HepG2 (cell line): Measurements from ENCODE around the gene MAPK14. TPM values are rescaled to one million over a fixed set of nuclear protein-coding genes. Genes with fewer than 3 reads are reported as not detected.
A peak's percentile ranks its signal among the peaks of the same experiment; 100 is the strongest.

ENCODE experiments used
- HMG20A ChIP-seq: IDR thresholded peaks from 2 replicates; pipeline ENCODE4 v1.6.1; 2016; ENCODE audit warnings: borderline replicate concordance
- HMG20B ChIP-seq: conservative IDR thresholded peaks from 2 replicates; pipeline ENCODE4 v1.6.1; 2016; ENCODE audit warnings: missing genetic modification reagents, missing compliant biosample characterization
- HNF4G ChIP-seq, 2 experiments: sonication (generic) in 1 of 2; formaldehyde crosslinking in 1 of 2; IDR thresholded peaks; 2 replicates each; pipeline versions ENCODE4 v1.4.0 to v1.6.1; 2011 to 2020; ENCODE audit warnings: borderline replicate concordance in 2 of 2, low read depth in 2 of 2, mild to moderate bottlenecking in 2 of 2, low read length in 1 of 2, missing genetic modification reagents in 1 of 2, moderate library complexity in 1 of 2
- HOXD1 ChIP-seq: sonication (generic); formaldehyde crosslinking; IDR thresholded peaks from 2 replicates; pipeline ENCODE4 v1.5.0; 2020; ENCODE audit warnings: missing genetic modification reagents
- MAFG ChIP-seq: sonication (generic); formaldehyde crosslinking; IDR thresholded peaks from 2 replicates; pipeline ENCODE4 v1.5.1; 2020; ENCODE audit warnings: mild to moderate bottlenecking, missing genetic modification reagents
- MED1 ChIP-seq: sonication (generic); formaldehyde crosslinking; IDR thresholded peaks from 2 replicates; pipeline ENCODE4 v1.4.0; 2020; ENCODE audit warnings: missing genetic modification reagents
- MIER3 ChIP-seq: IDR thresholded peaks from 2 replicates; pipeline ENCODE4 v1.6.1; 2016; ENCODE audit warnings: missing compliant biosample characterization, borderline replicate concordance
- NCOA2 ChIP-seq: sonication (generic); formaldehyde crosslinking; IDR thresholded peaks from 2 replicates; pipeline ENCODE4 v1.8.0; 2022; ENCODE audit warnings: inconsistent platforms
- NFE2L1 ChIP-seq: sonication (generic); formaldehyde crosslinking; IDR thresholded peaks from 2 replicates; pipeline ENCODE4 v1.4.0; 2020; ENCODE audit warnings: missing genetic modification reagents, mild to moderate bottlenecking, borderline replicate concordance
- SMAD3 ChIP-seq: sonication (generic); formaldehyde crosslinking; IDR thresholded peaks from 2 replicates; pipeline ENCODE4 v1.4.0; 2020; ENCODE audit warnings: missing genetic modification reagents
- SOX5 ChIP-seq: IDR thresholded peaks from 2 replicates; pipeline ENCODE4 v1.6.1; 2016; ENCODE audit warnings: borderline replicate concordance
- YEATS4 ChIP-seq: sonication (generic); formaldehyde crosslinking; IDR thresholded peaks from 2 replicates; pipeline ENCODE4 v1.4.0; 2020; ENCODE audit warnings: missing genetic modification reagents, borderline replicate concordance
- ZNF274 ChIP-seq: sonication (generic); formaldehyde crosslinking; IDR thresholded peaks from 2 replicates; pipeline ENCODE4 v1.5.1; 2020; ENCODE audit warnings: mild to moderate bottlenecking, missing genetic modification reagents
- ZNF335 ChIP-seq: sonication (generic); formaldehyde crosslinking; IDR thresholded peaks from 2 replicates; pipeline ENCODE4 v1.4.0; 2020; ENCODE audit warnings: missing genetic modification reagents
- ZNF33B ChIP-seq: sonication (generic); formaldehyde crosslinking; IDR thresholded peaks from 2 replicates; pipeline ENCODE4 v1.5.1; 2020; ENCODE audit warnings: mild to moderate bottlenecking, missing genetic modification reagents
- ZNF7 ChIP-seq: IDR thresholded peaks from 2 replicates; pipeline ENCODE4 v1.6.1; 2016; ENCODE audit warnings: missing biosample characterization, missing genetic modification reagents
- polyA plus RNA-seq, 8 experiments: library from polyadenylated mRNA; depleted of rRNA in 3 of 8; stranded (reverse) in 7 of 8; unstranded in 1 of 8; fragments of >200 nt; fragmentation: Illumina TruSeq in 4 of 8; extraction: Trizol in 4 of 8; gene quantifications; 2 replicates each; pipeline versions ENCODE4 v1.2.1 to v1.2.3, GENCODE V29; 2011 to 2016; ENCODE audit warnings: low read depth in 4 of 8, missing spikeins in 1 of 8, mixed read lengths in 1 of 8; ENCODE audit not compliant: insufficient read depth in 1 of 8
- total RNA-seq, 5 experiments: library from RNA; depleted of rRNA; stranded (reverse); fragments of >200 nt; fragmentation: Illumina TruSeq; extraction: Trizol; gene quantifications; 2 replicates each; pipeline ENCODE4 v1.2.3, GENCODE V29; 2016; ENCODE audit warnings: low read depth in 1 of 5
- TF ChIP-seq, protein P1 (sequence below): IDR thresholded peaks from 2 replicates; pipeline ENCODE4 v1.6.1; 2016; ENCODE audit warnings: low read depth
- TF ChIP-seq, protein P2 (sequence below): IDR thresholded peaks from 2 replicates; pipeline ENCODE4 v1.6.1; 2016; ENCODE audit warnings: control low read depth
- TF ChIP-seq, protein P3 (sequence below), 2 experiments: sonication (generic) in 1 of 2; formaldehyde crosslinking in 1 of 2; IDR thresholded peaks; 2 replicates each; pipeline versions ENCODE4 v1.4.0 to v1.6.1; 2016 to 2020; ENCODE audit warnings: borderline replicate concordance in 1 of 2, low read depth in 1 of 2, mild to moderate bottlenecking in 1 of 2, missing genetic modification reagents in 1 of 2
- TF ChIP-seq, protein P4 (sequence below): IDR thresholded peaks from 2 replicates; pipeline ENCODE4 v1.6.1; 2016; ENCODE audit warnings: missing genetic modification reagents, missing compliant biosample characterization

Gene MAPK14
- total and polyA plus RNA-seq, 2 of the 13 experiments (the other 11 are each of a cell fraction or from before 2014, with no cell fraction given): 66.3 to 67.3 TPM

DNA sequence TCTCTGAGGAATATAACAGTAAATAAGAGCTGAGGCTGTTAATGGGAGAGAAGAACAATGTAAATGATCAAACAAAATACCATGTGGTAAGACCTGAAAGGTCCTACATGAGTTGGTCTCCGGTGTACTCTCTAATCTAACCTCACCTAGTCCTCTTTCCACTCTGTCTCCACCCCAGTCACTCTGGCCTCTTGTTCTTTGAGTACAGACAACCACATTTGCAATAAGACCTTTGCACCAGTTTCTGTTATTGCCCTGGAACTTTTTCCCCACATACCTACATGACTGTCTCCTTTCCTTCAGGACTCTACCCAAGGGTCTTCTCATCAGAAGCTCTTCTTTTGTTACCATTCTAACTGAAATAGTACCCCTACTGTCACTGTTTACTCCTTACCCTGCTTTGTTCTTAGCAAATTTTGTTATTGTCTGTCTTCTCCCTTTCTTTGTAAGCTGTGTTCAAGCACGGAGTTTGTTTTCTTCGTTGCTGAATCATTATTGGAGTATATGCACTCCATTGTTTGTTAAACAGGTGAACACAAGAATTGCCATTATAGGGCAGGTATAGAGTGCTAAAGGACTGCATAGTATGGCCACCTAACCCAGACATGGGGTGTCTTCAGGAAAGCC lies 37.3 kb downstream of the MAPK14 start (continued):
- TF ChIP-seq, protein P1, sequence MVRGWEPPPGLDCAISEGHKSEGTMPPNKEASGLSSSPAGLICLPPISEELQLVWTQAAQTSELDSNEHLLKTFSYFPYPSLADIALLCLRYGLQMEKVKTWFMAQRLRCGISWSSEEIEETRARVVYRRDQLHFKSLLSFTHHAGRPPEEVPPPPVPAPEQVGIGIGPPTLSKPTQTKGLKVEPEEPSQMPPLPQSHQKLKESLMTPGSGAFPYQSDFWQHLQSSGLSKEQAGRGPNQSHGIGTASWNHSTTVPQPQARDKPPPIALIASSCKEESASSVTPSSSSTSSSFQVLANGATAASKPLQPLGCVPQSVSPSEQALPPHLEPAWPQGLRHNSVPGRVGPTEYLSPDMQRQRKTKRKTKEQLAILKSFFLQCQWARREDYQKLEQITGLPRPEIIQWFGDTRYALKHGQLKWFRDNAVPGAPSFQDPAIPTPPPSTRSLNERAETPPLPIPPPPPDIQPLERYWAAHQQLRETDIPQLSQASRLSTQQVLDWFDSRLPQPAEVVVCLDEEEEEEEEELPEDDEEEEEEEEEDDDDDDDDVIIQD (CRISPR knock-in tag): peak; percentile 90
- TF ChIP-seq, protein P2, sequence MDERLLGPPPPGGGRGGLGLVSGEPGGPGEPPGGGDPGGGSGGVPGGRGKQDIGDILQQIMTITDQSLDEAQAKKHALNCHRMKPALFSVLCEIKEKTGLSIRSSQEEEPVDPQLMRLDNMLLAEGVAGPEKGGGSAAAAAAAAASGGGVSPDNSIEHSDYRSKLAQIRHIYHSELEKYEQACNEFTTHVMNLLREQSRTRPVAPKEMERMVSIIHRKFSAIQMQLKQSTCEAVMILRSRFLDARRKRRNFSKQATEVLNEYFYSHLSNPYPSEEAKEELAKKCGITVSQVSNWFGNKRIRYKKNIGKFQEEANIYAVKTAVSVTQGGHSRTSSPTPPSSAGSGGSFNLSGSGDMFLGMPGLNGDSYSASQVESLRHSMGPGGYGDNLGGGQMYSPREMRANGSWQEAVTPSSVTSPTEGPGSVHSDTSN (CRISPR knock-in tag): no peak
- TF ChIP-seq MED1 (peak; percentile 77), YEATS4 (CRISPR knock-in tag) (peak; percentile 57; the same call in 1 of the 2 replicates), HNF4G (IDR thresholded peaks at IDR 0.05; ENCODE audit: borderline replicate concordance, low read depth, low read length) (peak; percentile 98), HNF4G (CRISPR knock-in tag; IDR thresholded peaks at IDR 0.05; ENCODE audit: borderline replicate concordance, low read depth) (peak; percentile 68; the same call in 1 of the 2 replicates), MAFG (CRISPR knock-in tag) (no peak), ZNF274 (no peak), ZNF335 (CRISPR knock-in tag) (peak; percentile 51; the same call in 1 of the 2 replicates), ZNF33B (CRISPR knock-in tag) (no peak), NCOA2 (CRISPR knock-in tag) (peak; percentile 62; the same call in 1 of the 2 replicates), MIER3 (CRISPR knock-in tag) (0 out of 2 replicates have a peak, but pooled peaks have one; percentile 33), HMG20A (CRISPR knock-in tag) (peak; percentile 72; the same call in 1 of the 2 replicates), HOXD1 (CRISPR knock-in tag) (0 out of 2 replicates have a peak, but pooled peaks have one; percentile 27), SOX5 (CRISPR knock-in tag) (peak; percentile 89), SMAD3 (CRISPR knock-in tag) (peak; percentile 69), NFE2L1 (no peak), ZNF7 (CRISPR knock-in tag) (0 out of 2 replicates have a peak, but pooled peaks have one; percentile 35), HMG20B (CRISPR knock-in tag) (0 out of 2 replicates have a peak, but pooled peaks have one; percentile 60)
- TF ChIP-seq, protein P3, sequence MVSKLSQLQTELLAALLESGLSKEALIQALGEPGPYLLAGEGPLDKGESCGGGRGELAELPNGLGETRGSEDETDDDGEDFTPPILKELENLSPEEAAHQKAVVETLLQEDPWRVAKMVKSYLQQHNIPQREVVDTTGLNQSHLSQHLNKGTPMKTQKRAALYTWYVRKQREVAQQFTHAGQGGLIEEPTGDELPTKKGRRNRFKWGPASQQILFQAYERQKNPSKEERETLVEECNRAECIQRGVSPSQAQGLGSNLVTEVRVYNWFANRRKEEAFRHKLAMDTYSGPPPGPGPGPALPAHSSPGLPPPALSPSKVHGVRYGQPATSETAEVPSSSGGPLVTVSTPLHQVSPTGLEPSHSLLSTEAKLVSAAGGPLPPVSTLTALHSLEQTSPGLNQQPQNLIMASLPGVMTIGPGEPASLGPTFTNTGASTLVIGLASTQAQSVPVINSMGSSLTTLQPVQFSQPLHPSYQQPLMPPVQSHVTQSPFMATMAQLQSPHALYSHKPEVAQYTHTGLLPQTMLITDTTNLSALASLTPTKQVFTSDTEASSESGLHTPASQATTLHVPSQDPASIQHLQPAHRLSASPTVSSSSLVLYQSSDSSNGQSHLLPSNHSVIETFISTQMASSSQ (IDR thresholded peaks at IDR 0.05; ENCODE audit: low read depth): peak; percentile 34; the same call in 1 of the 2 replicates
- TF ChIP-seq, protein P3 (CRISPR knock-in tag; IDR thresholded peaks at IDR 0.05; ENCODE audit: borderline replicate concordance): peak; percentile 31; the same call in 1 of the 2 replicates
- TF ChIP-seq, protein P4, sequence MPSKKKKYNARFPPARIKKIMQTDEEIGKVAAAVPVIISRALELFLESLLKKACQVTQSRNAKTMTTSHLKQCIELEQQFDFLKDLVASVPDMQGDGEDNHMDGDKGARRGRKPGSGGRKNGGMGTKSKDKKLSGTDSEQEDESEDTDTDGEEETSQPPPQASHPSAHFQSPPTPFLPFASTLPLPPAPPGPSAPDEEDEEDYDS (CRISPR knock-in tag): peak; percentile 59; the same call in 1 of the 2 replicates
